Stomach smooth muscle (tissue), 2 donors: ENCODE measurements around the gene PTER.

Experiments used
- H3K27ac ChIP-seq: one replicate; pipeline ENCODE4 v1.7.0; 2013; ENCODE audit warnings: mild to moderate bottlenecking, low read length, inconsistent platforms
- H3K27me3 ChIP-seq, 2 donors: one replicate each; pipeline ENCODE4 v1.7.0; 2013; ENCODE audit warnings: low read length in 2 of 2; ENCODE audit not compliant: insufficient read depth in 2 of 2, control insufficient read depth in 1 of 2
- H3K36me3 ChIP-seq, 2 donors: one replicate each; pipeline ENCODE4 v1.7.0; 2013; ENCODE audit warnings: low read length in 2 of 2; ENCODE audit not compliant: control insufficient read depth in 2 of 2, insufficient read depth in 2 of 2
- H3K4me1 ChIP-seq: one replicate; pipeline ENCODE4 v1.7.0; 2013; ENCODE audit warnings: low read length; ENCODE audit not compliant: control insufficient read depth, insufficient read depth
- H3K4me3 ChIP-seq, 2 donors: one replicate each; pipeline ENCODE4 v1.7.0; 2013; ENCODE audit warnings: low read length in 2 of 2
- H3K9ac ChIP-seq, 2 donors: one replicate each; pipeline ENCODE4 v1.7.0; 2013; ENCODE audit warnings: low read length in 2 of 2, mild to moderate bottlenecking in 1 of 2
- H3K9me3 ChIP-seq, 2 donors: one replicate each; pipeline ENCODE4 v1.7.0; 2013; ENCODE audit warnings: low read length in 2 of 2; ENCODE audit not compliant: control insufficient read depth in 2 of 2
- donor health status: healthy.
- donor health status: Pancreatic carcinoma.

The PTER gene

GRCh38 chr10:16436758-16437539 lies at the start of gene PTER:
TSS of gene PTER (plus strand) at chr10:16437010. CDS start at chr10:16484385, 47,375 bp downstream.
- Histone ChIP-seq H3K4me3 (peak within 1 kb of the TSS; percentile 61 to 76), H3K27me3 (no peaks in the 10 kb centered on the region), H3K9me3 (no peaks in the 10 kb centered on the region), H3K27ac (peak within 1 kb of the TSS; percentile 11), H3K36me3 (no peaks in the 10 kb centered on the region), H3K4me1 (peaks cover 7% of the 10 kb centered on the region), H3K9ac (peak within 1 kb of the TSS; percentile 53 to 62)

GRCh38 chr10:16392531-16393069 lies 44.2 kb upstream of the PTER start:
- no peaks in the 10 kb centered on the region for H3K4me1 ChIP-seq
- H3K27me3 ChIP-seq = no peaks in the 10 kb centered on the region
- no peak overlapping the region for H3K4me3 ChIP-seq
- H3K27ac ChIP-seq = no peak overlapping the region
- H3K9ac ChIP-seq = no peak overlapping the region
- H3K9me3 ChIP-seq = no peaks in the 10 kb centered on the region
- H3K36me3 ChIP-seq = no peaks in the 10 kb centered on the region

- Histone ChIP-seq H3K4me1 (no peaks in the 10 kb centered on the region), H3K36me3 (no peaks in the 10 kb centered on the region), H3K4me3 (no peak overlapping the region), H3K27ac (no peak overlapping the region), H3K9me3 (no peaks in the 10 kb centered on the region), H3K27me3 (no peaks in the 10 kb centered on the region), H3K9ac (no peak overlapping the region)
These were observed 43.4 kb upstream of the PTER start for GRCh38 chr10:16393271-16393858.

- no peak overlapping the region for H3K27ac ChIP-seq
- H3K27me3 ChIP-seq = no peaks in the 10 kb centered on the region
- no peak overlapping the region for H3K9ac ChIP-seq
- H3K36me3 ChIP-seq = no peaks in the 10 kb centered on the region
- H3K9me3 ChIP-seq = peaks cover 0 to 3% of the 10 kb centered on the region in 2 donors
- H3K4me3 ChIP-seq = no peak overlapping the region
- H3K4me1 ChIP-seq = no peaks in the 10 kb centered on the region
These were observed 35.4 kb upstream of the PTER start for GRCh38 chr10:16401416-16401815.

GRCh38 chr10:16408379-16408778 lies 28.4 kb upstream of the PTER start:
- Histone ChIP-seq H3K4me1 (no peaks in the 10 kb centered on the region), H3K9me3 (no peaks in the 10 kb centered on the region), H3K9ac (no peak overlapping the region), H3K4me3 (no peak overlapping the region), H3K27ac (no peak overlapping the region), H3K27me3 (no peaks in the 10 kb centered on the region), H3K36me3 (no peaks in the 10 kb centered on the region)

- Histone ChIP-seq H3K27me3 (no peaks in the 10 kb centered on the region), H3K27ac (no peak overlapping the region), H3K4me1 (no peaks in the 10 kb centered on the region), H3K9me3 (no peaks in the 10 kb centered on the region), H3K4me3 (no peak overlapping the region), H3K36me3 (no peaks in the 10 kb centered on the region), H3K9ac (no peak overlapping the region)
These were observed 19.5 kb upstream of the PTER start for GRCh38 chr10:16417341-16417740.

- Histone ChIP-seq H3K27me3 (no peaks in the 10 kb centered on the region), H3K36me3 (no peaks in the 10 kb centered on the region), H3K27ac (no peak overlapping the region), H3K9ac (no peak overlapping the region), H3K9me3 (peaks cover 3 to 6% of the 10 kb centered on the region in 2 donors), H3K4me1 (no peaks in the 10 kb centered on the region), H3K4me3 (no peak overlapping the region)
These were observed 13.2 kb upstream of the PTER start for GRCh38 chr10:16423599-16423998.

GRCh38 chr10:16425449-16425848 lies 11.4 kb upstream of the PTER start:
- no peaks in the 10 kb centered on the region for H3K27me3 ChIP-seq
- no peaks in the 10 kb centered on the region for H3K4me1 ChIP-seq
- H3K9ac ChIP-seq = no peak overlapping the region
- H3K36me3 ChIP-seq = no peaks in the 10 kb centered on the region
- no peak overlapping the region for H3K4me3 ChIP-seq
- H3K27ac ChIP-seq = no peak overlapping the region
- peaks cover 3 to 6% of the 10 kb centered on the region in 2 donors for H3K9me3 ChIP-seq

- H3K9ac ChIP-seq = no peak overlapping the region
- H3K27ac ChIP-seq = no peak overlapping the region
- no peaks in the 10 kb centered on the region for H3K27me3 ChIP-seq
- peaks cover 3 to 6% of the 10 kb centered on the region in 2 donors for H3K9me3 ChIP-seq
- no peaks in the 10 kb centered on the region for H3K36me3 ChIP-seq
- no peaks in the 10 kb centered on the region for H3K4me1 ChIP-seq
- H3K4me3 ChIP-seq = no peak overlapping the region
These were observed 7.3 kb upstream of the PTER start for GRCh38 chr10:16429539-16429938.

- no peaks in the 10 kb centered on the region for H3K27me3 ChIP-seq
- no peak overlapping the region for H3K9ac ChIP-seq
- H3K36me3 ChIP-seq = no peaks in the 10 kb centered on the region
- peaks cover 7% of the 10 kb centered on the region for H3K4me1 ChIP-seq
- no peak overlapping the region for H3K27ac ChIP-seq
- no peaks in the 10 kb centered on the region for H3K9me3 ChIP-seq
- peak overlapping the region; percentile 61 to 76 for H3K4me3 ChIP-seq
These were observed 448 bp upstream of the PTER start for GRCh38 chr10:16436367-16436757.

- Histone ChIP-seq H3K27ac (no peak overlapping the region), H3K4me1 (peaks cover 7% of the 10 kb centered on the region), H3K9ac (peak overlapping the region in 1 of 2 donors; percentile 53), H3K9me3 (no peaks in the 10 kb centered on the region), H3K4me3 (peak overlapping the region; percentile 61 to 76), H3K36me3 (no peaks in the 10 kb centered on the region), H3K27me3 (no peaks in the 10 kb centered on the region)
These were observed 707 bp downstream of the PTER start for GRCh38 chr10:16437540-16437894.
